GM19467 (cell line): ENCODE results near the gene ILDR2.

Experiments used
- ATAC-seq: cut with Tn5 transposase; IDR thresholded peaks from one replicate; pipeline ENCODE4 v1.9.1; 2021; ENCODE audit warnings: mild to moderate bottlenecking, moderate library complexity; ENCODE audit not compliant: unreplicated experiment

The ILDR2 gene

GRCh38 chr1:166925810-166926478, 49.4 kb downstream of the ILDR2 start:
- no peak for ATAC-seq

DNA sequence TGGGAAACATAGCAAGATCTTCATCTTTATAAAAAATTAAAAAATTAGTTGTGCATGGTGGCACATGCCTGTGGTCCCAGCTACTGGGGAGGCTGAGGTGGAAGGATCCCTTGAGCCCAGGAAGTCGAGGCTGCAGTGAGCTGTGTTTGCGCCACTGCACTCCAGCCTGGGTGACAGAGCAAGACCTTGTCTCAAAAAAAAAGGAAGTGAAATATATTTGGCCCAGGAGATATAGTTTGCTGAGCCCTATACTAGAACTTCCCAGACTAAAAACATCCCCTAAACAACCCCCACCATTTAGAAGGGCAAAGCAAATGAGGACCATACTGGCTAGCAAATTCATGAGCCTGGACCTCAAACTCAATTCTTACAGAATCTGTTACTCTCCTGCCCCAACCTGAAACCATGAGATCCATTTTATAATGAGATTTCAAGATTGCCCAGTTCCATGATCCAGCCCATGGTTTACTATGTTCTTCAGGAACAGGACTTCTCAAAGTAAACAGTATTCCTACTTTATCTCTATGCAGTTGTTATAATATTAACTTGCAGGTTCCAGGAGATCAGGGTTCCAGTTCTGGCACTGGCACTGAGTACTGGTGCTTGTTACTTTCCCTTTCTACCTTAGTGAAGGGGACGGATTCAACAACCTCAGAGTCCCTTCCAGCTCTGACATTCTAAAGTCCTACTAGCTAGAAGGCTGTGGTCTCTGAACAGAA, 50.4 kb downstream of the ILDR2 start:
- peak; percentile 56 for ATAC-seq

- no peak for ATAC-seq
These were observed 54.5 kb downstream of the ILDR2 start for GRCh38 chr1:166920561-166921475.

DNA sequence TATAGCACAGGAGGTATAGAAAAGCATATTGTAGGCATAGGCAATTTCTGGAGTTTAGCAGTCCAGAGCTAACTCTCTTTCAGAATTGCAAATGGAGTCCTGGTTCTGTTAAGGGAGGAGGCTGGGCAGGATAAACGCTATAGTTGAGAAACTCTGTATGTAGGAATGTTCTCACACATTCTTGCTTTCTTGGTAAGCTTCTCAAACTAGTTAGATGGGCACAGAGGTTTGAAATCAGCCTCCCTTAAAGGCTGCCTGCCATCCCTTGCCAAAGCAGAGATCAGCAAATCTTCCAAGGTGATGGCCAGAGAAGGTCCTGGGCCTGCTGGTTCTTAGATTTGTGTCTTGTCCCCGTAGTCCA, 56.4 kb downstream of the ILDR2 start:
- no peak for ATAC-seq

DNA sequence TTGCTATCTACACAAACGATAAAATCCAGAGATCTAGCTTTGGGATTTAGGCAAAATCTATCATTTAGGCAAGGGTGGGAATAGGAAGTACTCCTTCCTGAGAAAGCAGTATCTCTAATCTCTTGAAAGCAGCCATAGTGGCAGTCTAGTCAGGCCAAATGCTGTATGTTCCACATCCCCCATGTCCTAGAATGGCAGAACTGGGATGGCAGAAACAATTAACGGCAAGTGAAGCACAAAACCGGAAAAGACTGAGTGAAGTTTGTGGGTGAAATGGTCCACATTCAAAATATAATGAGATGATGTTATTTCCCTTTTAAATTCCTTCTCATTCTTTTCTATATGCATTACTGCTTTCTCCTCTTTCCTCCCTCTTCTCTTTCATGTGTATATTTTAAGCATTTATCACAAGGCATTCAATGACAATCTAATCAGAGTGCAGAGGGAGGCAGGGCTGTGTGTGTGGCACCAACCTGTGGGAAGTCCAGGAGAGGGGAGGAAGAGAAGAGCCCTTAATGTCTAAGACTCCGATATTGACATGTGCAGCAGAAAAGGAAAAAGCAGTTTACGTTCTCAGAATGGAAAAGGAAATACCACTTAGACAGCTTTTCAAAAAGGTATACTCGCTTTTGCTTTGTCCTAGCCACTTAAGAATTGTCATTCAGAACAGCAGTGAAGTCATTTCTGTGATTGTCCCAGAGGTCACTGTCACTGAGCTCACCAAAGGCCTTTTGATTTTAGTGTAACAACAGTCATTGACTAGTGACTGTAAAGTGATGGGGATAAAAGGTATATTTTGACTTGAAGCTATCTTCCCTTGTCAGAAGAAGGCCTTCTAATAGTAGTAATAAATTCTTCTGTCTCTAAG, 57.0 kb downstream of the ILDR2 start:
- no peak for ATAC-seq

DNA sequence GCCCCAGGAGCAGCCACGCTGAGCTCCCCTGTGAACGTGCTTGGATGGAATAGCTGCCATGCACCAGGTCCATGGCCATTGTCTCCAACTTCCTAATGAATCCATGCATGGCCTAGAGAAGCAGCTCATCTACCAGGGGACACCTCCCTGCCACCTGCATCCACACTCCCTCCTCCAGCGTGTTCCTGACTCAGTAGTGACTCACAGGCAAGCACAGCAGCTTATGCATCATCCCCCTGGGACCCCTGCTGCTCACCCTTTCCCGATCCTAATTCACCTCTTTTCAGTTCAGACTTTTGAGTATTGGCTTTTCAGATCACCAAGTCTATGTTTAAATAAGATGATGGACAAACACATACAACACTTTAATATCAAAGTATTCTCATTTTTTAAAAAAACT, 59.4 kb downstream of the ILDR2 start:
- ATAC-seq: no peak

DNA sequence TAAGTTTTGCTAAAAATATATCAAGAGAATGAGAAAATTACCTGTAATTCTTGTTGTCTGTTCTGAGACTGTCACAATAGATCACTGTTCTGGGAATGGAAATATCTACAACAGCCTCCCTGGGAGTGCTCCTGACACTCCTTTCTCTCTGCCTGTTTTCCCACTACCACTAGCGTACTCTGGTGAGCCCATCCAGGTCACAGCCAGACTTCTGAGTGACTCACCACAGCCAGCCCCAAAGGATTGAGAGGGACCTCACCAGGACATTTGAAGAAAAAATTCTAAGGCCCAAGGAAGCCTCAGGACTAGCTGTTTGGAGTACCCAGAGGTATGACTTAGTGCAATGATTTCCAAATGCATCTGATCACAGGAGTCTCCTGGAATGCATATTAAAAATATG, 60.3 kb downstream of the ILDR2 start:
- ATAC-seq: no peak

GRCh38 chr1:166914111-166914510, 61.2 kb downstream of the ILDR2 start:
- ATAC-seq: no peak

GRCh38 chr1:166911624-166912023, 63.7 kb downstream of the ILDR2 start:
- no peak for ATAC-seq

DNA sequence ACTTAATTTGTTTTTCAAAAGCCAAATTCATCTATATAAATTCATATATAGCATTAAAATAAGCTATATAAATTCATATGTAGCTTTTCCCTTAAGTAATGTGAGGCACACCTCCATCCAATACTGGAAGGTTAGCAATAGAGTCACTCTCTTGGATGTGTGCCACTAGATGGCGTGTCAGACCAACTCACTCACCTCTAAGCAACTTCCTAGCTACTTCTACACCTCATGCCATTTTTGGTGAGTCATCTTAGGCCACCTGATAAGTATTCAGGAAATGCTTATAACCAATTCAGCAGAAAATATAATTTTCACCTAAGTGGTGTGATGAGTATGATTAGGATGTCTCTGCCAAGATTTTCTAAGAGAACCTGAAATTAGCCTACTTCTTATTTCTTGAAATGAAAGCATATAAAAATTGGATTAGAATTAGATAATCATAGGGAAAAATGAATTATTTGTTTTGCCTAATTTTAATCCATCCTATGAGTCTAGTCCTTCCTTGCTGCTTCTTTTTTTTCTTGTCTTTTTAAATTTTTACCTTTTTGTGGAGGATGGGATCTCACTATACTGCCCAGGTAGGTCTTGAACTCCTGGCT, 64.8 kb downstream of the ILDR2 start:
- peak; percentile 89 for ATAC-seq

DNA sequence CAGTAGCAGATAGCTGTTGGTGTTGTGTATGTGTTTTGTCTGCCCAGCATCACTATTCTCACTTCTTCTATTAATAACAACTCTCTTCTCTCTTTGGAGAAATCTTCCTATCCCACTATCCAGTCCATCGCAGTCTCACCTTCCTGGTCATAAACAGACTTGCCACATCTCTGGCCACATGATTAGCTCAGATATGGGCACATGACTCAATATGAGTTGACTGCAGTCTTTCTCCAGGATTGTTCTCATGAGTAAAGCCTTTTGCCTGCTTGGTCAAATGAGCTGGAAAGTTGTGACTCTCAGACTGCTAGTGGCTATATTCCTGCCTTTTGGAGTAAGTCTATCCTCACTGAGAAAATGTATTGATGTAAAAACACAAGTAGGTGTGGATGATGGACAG, 66.4 kb downstream of the ILDR2 start:
- no peak for ATAC-seq

DNA sequence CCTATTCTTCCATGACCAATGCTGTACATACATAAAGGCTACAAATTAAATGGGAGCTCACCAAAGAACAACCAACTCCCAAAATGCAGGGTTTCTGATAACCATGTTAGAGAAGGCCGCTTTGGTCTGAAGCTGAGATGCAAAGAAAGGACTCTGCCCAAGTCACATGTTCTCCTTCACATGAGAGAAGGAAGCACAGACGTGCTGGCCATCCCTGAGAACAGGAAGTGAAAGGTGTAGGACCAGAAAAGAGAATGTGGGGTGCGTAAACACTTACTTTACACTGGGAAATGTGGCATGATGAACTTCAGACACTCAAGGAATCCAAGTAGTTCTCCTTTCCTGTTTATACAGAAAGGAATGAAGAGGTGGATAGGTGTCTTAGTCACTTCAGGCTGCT, 67.6 kb downstream of the ILDR2 start:
- ATAC-seq: peak; percentile 55

- ATAC-seq: no peak
These were observed 68.3 kb downstream of the ILDR2 start for GRCh38 chr1:166907051-166907450.

- no peak for ATAC-seq
These were observed 68.7 kb downstream of the ILDR2 start for GRCh38 chr1:166906647-166907046.

DNA sequence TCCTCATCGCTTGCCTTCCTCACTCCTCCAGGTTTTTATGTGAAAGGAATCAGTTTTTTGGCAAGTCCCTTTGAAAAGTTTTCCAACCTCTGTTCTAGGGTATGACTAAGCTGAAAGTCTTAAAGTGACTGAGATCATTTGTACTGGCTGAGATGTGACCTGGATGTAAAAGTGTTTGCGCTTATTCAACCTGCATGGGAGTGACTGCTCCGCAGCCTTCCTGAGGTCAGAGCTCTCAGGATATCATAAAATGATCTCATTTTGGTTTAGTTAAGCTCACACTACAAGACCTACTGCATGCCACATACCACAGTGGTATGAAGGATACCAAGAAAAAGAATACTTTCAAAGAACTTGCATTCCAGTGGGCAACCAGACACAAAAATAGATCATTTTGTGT, 69.4 kb downstream of the ILDR2 start:
- no peak for ATAC-seq

DNA sequence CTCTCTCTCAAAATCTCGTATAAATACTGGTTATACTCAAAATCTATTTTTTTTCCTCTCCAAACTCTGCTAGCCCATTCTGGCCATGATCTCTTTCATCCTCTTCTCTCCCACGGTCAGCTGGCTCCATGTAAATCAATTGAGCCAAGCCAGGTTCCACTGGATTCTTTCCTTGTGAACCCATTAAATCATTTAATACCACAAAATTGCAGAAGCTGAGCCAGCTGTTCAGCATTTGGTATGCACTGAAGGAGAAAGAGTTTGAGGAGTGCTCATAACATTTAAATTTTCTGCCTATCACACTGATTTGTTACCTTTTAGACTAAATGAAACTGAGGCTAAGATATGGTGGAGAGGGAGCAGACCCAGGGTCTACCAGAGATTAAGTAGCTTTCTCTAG, 70.2 kb downstream of the ILDR2 start:
- ATAC-seq: no peak

- ATAC-seq: no peak
These were observed 72.1 kb downstream of the ILDR2 start for GRCh38 chr1:166903232-166903631.

DNA sequence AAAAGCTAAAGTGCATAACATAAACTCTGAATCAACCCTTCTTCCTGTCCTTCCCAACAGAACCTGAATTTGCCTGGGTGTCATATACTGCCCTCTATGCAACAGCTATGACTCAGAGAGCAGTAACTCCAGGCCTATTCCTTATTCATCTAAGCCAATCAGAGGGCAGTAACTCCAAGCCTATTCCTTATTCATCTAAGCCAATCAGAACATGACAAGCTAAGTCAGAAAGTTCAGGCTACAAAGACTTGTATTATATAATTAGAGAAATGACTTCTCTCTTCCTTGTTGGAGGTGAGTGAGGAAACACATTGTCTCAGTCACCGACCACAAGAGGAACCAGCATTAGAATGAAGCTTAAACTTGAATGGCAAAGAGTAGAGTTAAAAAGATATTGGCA, 73.1 kb downstream of the ILDR2 start:
- no peak for ATAC-seq

- no peak for ATAC-seq
These were observed 74.4 kb downstream of the ILDR2 start for GRCh38 chr1:166900987-166901386.

DNA sequence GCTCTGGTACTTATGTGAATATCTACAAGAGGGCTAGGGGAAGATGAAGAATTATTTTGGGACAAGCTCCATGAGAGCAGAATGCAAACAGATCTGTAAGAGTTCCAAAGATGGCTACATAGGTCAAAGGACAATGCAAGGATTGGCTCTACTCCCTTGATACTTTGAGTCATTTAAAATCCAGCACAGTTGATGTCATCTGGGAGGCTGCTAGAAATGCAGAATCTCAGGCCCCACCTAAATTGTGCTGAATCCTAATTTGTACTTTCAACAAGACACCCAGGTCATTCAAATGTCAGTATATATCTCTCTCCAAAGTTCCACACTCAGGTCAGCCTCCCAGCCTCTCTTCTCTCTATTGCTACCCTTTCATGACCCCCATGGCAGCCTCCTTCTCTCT, 75.6 kb downstream of the ILDR2 start:
- no peak for ATAC-seq
